HEK293 (cell line): ENCODE results near the gene EDARADD.

Experiments
- CTCF ChIA-PET: fragments of 350-600 bp; formaldehyde crosslinking; extraction: SDS; loops from one replicate; lab custom pipeline; 2021; ENCODE audit warnings: antibody characterized with exemption; lab: Yijun Ruan, JAX
- POLR2A ChIA-PET: fragments of 300-600 bp; formaldehyde crosslinking; extraction: SDS; loops from one replicate; lab custom pipeline; 2020; ENCODE audit warnings: antibody characterized with exemption, inconsistent platforms; lab: Yijun Ruan, JAX
- H3K27ac ChIP-seq: fragments of 200-500 bp; sonication (Bioruptor generic); 2 replicates; pipeline ENCODE4 v1.5.1; 2014; ENCODE audit warnings: low read depth, low read length, control low read depth, inconsistent platforms; ENCODE audit errors: extremely low read depth
- H3K36me3 ChIP-seq, 2 experiments: fragments of 200-500 bp in 1 of 2; sonication (Bioruptor generic) in 1 of 2; 1 replicate in 1 of 2; 2 replicates in 1 of 2; pipeline ENCODE4 v1.5.1; 2014 to 2017; ENCODE audit warnings: inconsistent platforms in 2 of 2, low read length in 2 of 2; ENCODE audit not compliant: control insufficient read depth in 2 of 2, insufficient read depth in 1 of 2
- H3K4me1 ChIP-seq: fragments of 200-500 bp; sonication (Bioruptor generic); 2 replicates; pipeline ENCODE4 v1.5.1; 2014; ENCODE audit warnings: mild to moderate bottlenecking, low read length, inconsistent platforms; ENCODE audit not compliant: control insufficient read depth, insufficient read depth
- H3K4me3 ChIP-seq: 2 replicates; pipeline ENCODE4 v1.5.1; 2011; ENCODE audit warnings: low read depth, mild to moderate bottlenecking, control low read depth, low read length, moderate library complexity
- H3K9me3 ChIP-seq: fragments of 200-500 bp; sonication (Bioruptor generic); 2 replicates; pipeline ENCODE4 v1.5.1; 2014; ENCODE audit warnings: low read depth, low read length, inconsistent platforms; ENCODE audit not compliant: control insufficient read depth, insufficient read depth
- EGR2 ChIP-seq: fragments of 450-650 bp; formaldehyde crosslinking; IDR thresholded peaks from 2 replicates; pipeline ENCODE4 v1.5.1; 2016; ENCODE audit warnings: low read depth, missing biosample characterization, missing genetic modification characterization
- HOXD13 ChIP-seq: sonication (generic); formaldehyde crosslinking; IDR thresholded peaks from 2 replicates; pipeline ENCODE4 v1.8.0; 2022; ENCODE audit warnings: missing genetic modification reagents, borderline replicate concordance
- PRDM1 ChIP-seq: fragments of 450-650 bp; formaldehyde crosslinking; IDR thresholded peaks from 2 replicates; pipeline ENCODE4; 2016; ENCODE audit warnings: missing biosample characterization, missing genetic modification characterization
- ZBTB20 ChIP-seq: fragments of 450-650 bp; formaldehyde crosslinking; IDR thresholded peaks from 2 replicates; pipeline ENCODE4 v1.5.1; 2016; ENCODE audit warnings: missing biosample characterization, missing genetic modification characterization
- ZFP3 ChIP-seq: fragments of 450-650 bp; formaldehyde crosslinking; IDR thresholded peaks from 2 replicates; pipeline ENCODE4 v1.5.1; 2016; ENCODE audit warnings: low read depth, missing biosample characterization, missing genetic modification characterization
- ZFP41 ChIP-seq: fragments of 450-650 bp; formaldehyde crosslinking; IDR thresholded peaks from 2 replicates; pipeline ENCODE4 v1.5.1; 2016; ENCODE audit warnings: missing biosample characterization, missing genetic modification characterization, borderline replicate concordance
- ZIC2 ChIP-seq: fragments of 450-650 bp; formaldehyde crosslinking; IDR thresholded peaks from 2 replicates; pipeline ENCODE4 v1.5.1; 2016; ENCODE audit warnings: missing biosample characterization, missing genetic modification characterization
- ZNF146 ChIP-seq: fragments of 450-650 bp; formaldehyde crosslinking; IDR thresholded peaks from 2 replicates; pipeline ENCODE4 v1.5.1; 2016; ENCODE audit warnings: missing biosample characterization, missing genetic modification characterization
- ZNF202 ChIP-seq: fragments of 450-650 bp; formaldehyde crosslinking; IDR thresholded peaks from 2 replicates; pipeline ENCODE4 v1.5.1; 2016; ENCODE audit warnings: missing biosample characterization, missing genetic modification characterization, borderline replicate concordance
- ZNF211 ChIP-seq: fragments of 450-650 bp; formaldehyde crosslinking; IDR thresholded peaks from 2 replicates; pipeline ENCODE4 v1.5.1; 2016; ENCODE audit warnings: low read depth, missing biosample characterization, missing genetic modification characterization
- ZNF239 ChIP-seq: fragments of 450-650 bp; formaldehyde crosslinking; IDR thresholded peaks from 2 replicates; pipeline ENCODE4 v1.5.1; 2016; ENCODE audit warnings: missing biosample characterization, missing genetic modification characterization
- ZNF266 ChIP-seq: fragments of 450-650 bp; formaldehyde crosslinking; IDR thresholded peaks from 2 replicates; pipeline ENCODE4 v1.5.1; 2016; ENCODE audit warnings: missing biosample characterization, missing genetic modification characterization, low read depth
- ZNF366 ChIP-seq: fragments of 450-650 bp; formaldehyde crosslinking; conservative IDR thresholded peaks from 2 replicates; pipeline ENCODE4 v1.5.1; 2016; ENCODE audit warnings: missing biosample characterization, missing genetic modification characterization
- ZNF501 ChIP-seq: fragments of 450-650 bp; formaldehyde crosslinking; IDR thresholded peaks from 2 replicates; pipeline ENCODE4 v1.5.1; 2016; ENCODE audit warnings: missing biosample characterization, missing genetic modification characterization
- ZNF600 ChIP-seq: fragments of 450-650 bp; formaldehyde crosslinking; IDR thresholded peaks from 2 replicates; pipeline ENCODE4 v1.5.1; 2016; ENCODE audit warnings: missing biosample characterization, missing genetic modification characterization
- ZNF692 ChIP-seq: fragments of 450-650 bp; formaldehyde crosslinking; IDR thresholded peaks from 2 replicates; pipeline ENCODE4 v1.5.1; 2016; ENCODE audit warnings: missing biosample characterization, missing genetic modification characterization
- ZNF747 ChIP-seq: fragments of 450-650 bp; formaldehyde crosslinking; IDR thresholded peaks from 2 replicates; pipeline ENCODE4 v1.5.1; 2016; ENCODE audit warnings: missing biosample characterization, missing genetic modification characterization
- ZNF76 ChIP-seq: fragments of 450-650 bp; formaldehyde crosslinking; IDR thresholded peaks from 2 replicates; pipeline ENCODE4; 2016; ENCODE audit warnings: low read depth, missing biosample characterization, missing genetic modification characterization, borderline replicate concordance
- ZSCAN5A ChIP-seq: fragments of 450-650 bp; formaldehyde crosslinking; IDR thresholded peaks from 2 replicates; pipeline ENCODE4 v1.5.1; 2016; ENCODE audit warnings: missing biosample characterization, missing genetic modification characterization
- TF ChIP-seq, protein P1 (sequence below): fragments of 450-650 bp; formaldehyde crosslinking; IDR thresholded peaks from 2 replicates; pipeline ENCODE4 v1.5.1; 2017; ENCODE audit warnings: missing biosample characterization, missing genetic modification characterization
- TF ChIP-seq, protein P2 (sequence below): fragments of 450-650 bp; formaldehyde crosslinking; IDR thresholded peaks from 2 replicates; pipeline ENCODE4 v1.5.1; 2016; ENCODE audit warnings: missing biosample characterization, missing genetic modification characterization, low read depth
- TF ChIP-seq, protein P3 (sequence below): IDR thresholded peaks from 2 replicates; pipeline ENCODE4 v1.6.1; 2011; ENCODE audit warnings: mild to moderate bottlenecking, low read depth, low read length, borderline replicate concordance

EDARADD gene

DNA sequence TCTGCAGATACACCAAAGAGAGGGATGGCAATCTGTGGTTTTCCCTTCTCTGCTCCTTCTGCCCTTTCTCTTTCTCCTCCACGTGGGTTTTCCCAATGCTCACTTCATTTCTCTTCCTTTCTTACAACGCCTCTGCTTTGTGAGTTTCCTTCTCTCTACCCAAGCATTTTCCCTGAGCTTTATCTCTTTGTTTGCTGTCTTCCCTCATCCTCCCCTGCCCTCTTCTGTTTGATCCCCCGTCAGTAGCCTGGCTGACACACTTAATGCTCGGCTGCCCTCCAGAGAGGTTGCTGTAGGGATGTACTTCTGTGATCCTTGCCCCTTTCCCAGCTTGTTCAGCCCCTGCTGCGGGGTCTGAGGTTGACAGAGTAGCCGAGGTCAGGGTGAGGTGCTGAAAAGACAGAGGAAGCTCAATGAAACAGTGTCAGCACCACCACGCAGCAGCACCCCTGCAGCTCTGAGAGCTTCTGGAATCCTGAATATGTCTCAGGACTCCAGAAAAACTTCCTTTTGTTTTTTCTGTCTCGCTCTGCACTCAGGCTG is 6.0 kb downstream of the EDARADD start:
- CTCF ChIA-PET, result no interaction called here
- POLR2A ChIA-PET, result interaction anchor here (0.5 kb wide), 1 partner anchor 15 kb away, joined by 5 read pairs; no protein-coding TSS in a partner anchor
- TF ChIP-seq ZNF239 (no peak), ZNF266 (no peak), ZNF76 (tag by site-specific recombination) (no peak), ZFP41 (no peak), ZIC2 (tag by site-specific recombination) (no peak), ZNF747 (tag by site-specific recombination) (no peak), ZSCAN5A (tag by site-specific recombination) (no peak), PRDM1 (tag by site-specific recombination) (peak; percentile 93), EGR2 (tag by site-specific recombination) (peak; percentile 53; the same call in 1 of the 2 replicates), HOXD13 (no peak), ZNF692 (tag by site-specific recombination) (no peak), ZNF366 (tag by site-specific recombination) (peak; percentile 39; the same call in 1 of the 2 replicates), ZFP3 (tag by site-specific recombination) (no peak), ZBTB20 (tag by site-specific recombination) (no peak), ZNF202 (tag by site-specific recombination) (no peak), ZNF146 (no peak), ZNF600 (tag by site-specific recombination) (no peak), ZNF211 (no peak), ZNF501 (tag by site-specific recombination) (no peak)
- TF ChIP-seq, protein P1, sequence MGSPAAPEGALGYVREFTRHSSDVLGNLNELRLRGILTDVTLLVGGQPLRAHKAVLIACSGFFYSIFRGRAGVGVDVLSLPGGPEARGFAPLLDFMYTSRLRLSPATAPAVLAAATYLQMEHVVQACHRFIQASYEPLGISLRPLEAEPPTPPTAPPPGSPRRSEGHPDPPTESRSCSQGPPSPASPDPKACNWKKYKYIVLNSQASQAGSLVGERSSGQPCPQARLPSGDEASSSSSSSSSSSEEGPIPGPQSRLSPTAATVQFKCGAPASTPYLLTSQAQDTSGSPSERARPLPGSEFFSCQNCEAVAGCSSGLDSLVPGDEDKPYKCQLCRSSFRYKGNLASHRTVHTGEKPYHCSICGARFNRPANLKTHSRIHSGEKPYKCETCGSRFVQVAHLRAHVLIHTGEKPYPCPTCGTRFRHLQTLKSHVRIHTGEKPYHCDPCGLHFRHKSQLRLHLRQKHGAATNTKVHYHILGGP (tag by site-specific recombination), result no peak
- TF ChIP-seq, protein P2, sequence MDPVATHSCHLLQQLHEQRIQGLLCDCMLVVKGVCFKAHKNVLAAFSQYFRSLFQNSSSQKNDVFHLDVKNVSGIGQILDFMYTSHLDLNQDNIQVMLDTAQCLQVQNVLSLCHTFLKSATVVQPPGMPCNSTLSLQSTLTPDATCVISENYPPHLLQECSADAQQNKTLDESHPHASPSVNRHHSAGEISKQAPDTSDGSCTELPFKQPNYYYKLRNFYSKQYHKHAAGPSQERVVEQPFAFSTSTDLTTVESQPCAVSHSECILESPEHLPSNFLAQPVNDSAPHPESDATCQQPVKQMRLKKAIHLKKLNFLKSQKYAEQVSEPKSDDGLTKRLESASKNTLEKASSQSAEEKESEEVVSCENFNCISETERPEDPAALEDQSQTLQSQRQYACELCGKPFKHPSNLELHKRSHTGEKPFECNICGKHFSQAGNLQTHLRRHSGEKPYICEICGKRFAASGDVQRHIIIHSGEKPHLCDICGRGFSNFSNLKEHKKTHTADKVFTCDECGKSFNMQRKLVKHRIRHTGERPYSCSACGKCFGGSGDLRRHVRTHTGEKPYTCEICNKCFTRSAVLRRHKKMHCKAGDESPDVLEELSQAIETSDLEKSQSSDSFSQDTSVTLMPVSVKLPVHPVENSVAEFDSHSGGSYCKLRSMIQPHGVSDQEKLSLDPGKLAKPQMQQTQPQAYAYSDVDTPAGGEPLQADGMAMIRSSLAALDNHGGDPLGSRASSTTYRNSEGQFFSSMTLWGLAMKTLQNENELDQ, result no peak
- TF ChIP-seq, protein P3, sequence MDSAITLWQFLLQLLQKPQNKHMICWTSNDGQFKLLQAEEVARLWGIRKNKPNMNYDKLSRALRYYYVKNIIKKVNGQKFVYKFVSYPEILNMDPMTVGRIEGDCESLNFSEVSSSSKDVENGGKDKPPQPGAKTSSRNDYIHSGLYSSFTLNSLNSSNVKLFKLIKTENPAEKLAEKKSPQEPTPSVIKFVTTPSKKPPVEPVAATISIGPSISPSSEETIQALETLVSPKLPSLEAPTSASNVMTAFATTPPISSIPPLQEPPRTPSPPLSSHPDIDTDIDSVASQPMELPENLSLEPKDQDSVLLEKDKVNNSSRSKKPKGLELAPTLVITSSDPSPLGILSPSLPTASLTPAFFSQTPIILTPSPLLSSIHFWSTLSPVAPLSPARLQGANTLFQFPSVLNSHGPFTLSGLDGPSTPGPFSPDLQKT, result no peak
- Histone ChIP-seq H3K9me3 (no peaks in the 10 kb centered on the region), H3K36me3 (no peaks in the 10 kb centered on the region; a peak in 1 of 3 replicates), H3K4me1 (peaks cover 9% of the 10 kb centered on the region), H3K4me3 (no peak overlapping the region), H3K27ac (no peak overlapping the region)
